Kidney (tissue), 14 donors: ENCODE results near the gene CDK3. TPM values are rescaled to one million over a fixed set of nuclear protein-coding genes. Genes with fewer than 3 reads are reported as not detected.
"Not testable (repeated sequence)": the region's sequence is repeated elsewhere in the genome, so short reads cannot be mapped to it uniquely, and the experiment has no call there.

Experiments used
- DNase-seq, 5 donors: peaks; one replicate each; pipeline ENCODE4 v3.0.0-alpha.2; 2013 to 2020
- FAIRE-seq: peaks from 2 replicates; lab custom pipeline; 2012; peaks lifted over from hg19 to GRCh38; lab: Jason Lieb, UNC
- H3K27ac ChIP-seq, 2 donors: one replicate each; pipeline ENCODE4 v1.7.0; 2013; ENCODE audit warnings: low read depth in 2 of 2, low read length in 2 of 2, inconsistent platforms in 1 of 2
- H3K27me3 ChIP-seq: one replicate; pipeline ENCODE4 v1.7.1; 2013; ENCODE audit warnings: low read length, inconsistent platforms; ENCODE audit not compliant: control insufficient read depth, insufficient read depth
- H3K36me3 ChIP-seq, 3 donors: one replicate each; pipeline versions ENCODE4 v1.7.0 to v1.7.1; 2013; ENCODE audit warnings: low read length in 3 of 3, control low read depth in 1 of 3, inconsistent platforms in 1 of 3; ENCODE audit not compliant: insufficient read depth in 3 of 3, control insufficient read depth in 2 of 3
- H3K4me1 ChIP-seq, 3 donors: one replicate each; pipeline versions ENCODE4 v1.7.0 to v1.7.1; 2013; ENCODE audit warnings: low read length in 3 of 3, inconsistent platforms in 1 of 3, low read depth in 1 of 3; ENCODE audit not compliant: control insufficient read depth in 2 of 3, insufficient read depth in 2 of 3
- H3K4me3 ChIP-seq, 3 donors: one replicate each; pipeline versions ENCODE4 v1.7.0 to v1.8.1; 2013; ENCODE audit warnings: low read length in 3 of 3, control low read depth in 1 of 3, inconsistent platforms in 1 of 3
- H3K9ac ChIP-seq, 3 donors: one replicate each; pipeline versions ENCODE4 v1.7.0 to v1.7.1; 2013; ENCODE audit warnings: low read length in 3 of 3, control low read depth in 1 of 3, inconsistent platforms in 1 of 3
- H3K9me3 ChIP-seq, 3 donors: one replicate each; pipeline versions ENCODE4 v1.7.0 to v1.7.1; 2013; ENCODE audit warnings: low read length in 3 of 3, control low read depth in 1 of 3, inconsistent platforms in 1 of 3; ENCODE audit not compliant: control insufficient read depth in 2 of 3, insufficient read depth in 1 of 3
- intact Hi-C: fragments of 100-400 bp; cut with DNase I; formaldehyde crosslinking; loops from one replicate; pipeline ENCODE4 v1.11.1; 2022
- polyA plus RNA-seq: library from polyadenylated mRNA; stranded (reverse); fragments of 350-450 nt; fragmentation: Illumina TruSeq; extraction: RNeasy Lipid Tissue Mini Kit (QIAGEN cat#74804); gene quantifications from one replicate; pipeline ENCODE4 v1.2.3, GENCODE V29; 2014; ENCODE audit warnings: low read depth, low replicate concordance; ENCODE audit not compliant: insufficient read depth
- total RNA-seq: library from RNA; stranded (reverse); fragmentation: NEBNext Ultra II Directional; extraction: Animal tissue kit (Norgen Biotek cat#: 25700); gene quantifications from one replicate; pipeline ENCODE4 v1.2.1, GENCODE V29; 2021
- TF ChIP-seq, protein P1 (sequence below): IDR thresholded peaks from 3 replicates; pipeline ENCODE4 v1.5.1; 2012; ENCODE audit warnings: mild to moderate bottlenecking, moderate library complexity, borderline replicate concordance; ENCODE audit not compliant: insufficient read depth; ENCODE audit errors: extremely low read depth
- donor health status: control.
- donor health status: control.
- donor health status: control.
- donor health status: control.
- donor health status: control.
- donor health status: DM: yes; HTN: yes; CAD: no.
- donor health status: Normal renal cell carcinoma (clear cell type).

Gene CDK3
- total and polyA plus RNA-seq, 2 donors from 2014 or later: 7.1 to 7.4 TPM

DNA sequence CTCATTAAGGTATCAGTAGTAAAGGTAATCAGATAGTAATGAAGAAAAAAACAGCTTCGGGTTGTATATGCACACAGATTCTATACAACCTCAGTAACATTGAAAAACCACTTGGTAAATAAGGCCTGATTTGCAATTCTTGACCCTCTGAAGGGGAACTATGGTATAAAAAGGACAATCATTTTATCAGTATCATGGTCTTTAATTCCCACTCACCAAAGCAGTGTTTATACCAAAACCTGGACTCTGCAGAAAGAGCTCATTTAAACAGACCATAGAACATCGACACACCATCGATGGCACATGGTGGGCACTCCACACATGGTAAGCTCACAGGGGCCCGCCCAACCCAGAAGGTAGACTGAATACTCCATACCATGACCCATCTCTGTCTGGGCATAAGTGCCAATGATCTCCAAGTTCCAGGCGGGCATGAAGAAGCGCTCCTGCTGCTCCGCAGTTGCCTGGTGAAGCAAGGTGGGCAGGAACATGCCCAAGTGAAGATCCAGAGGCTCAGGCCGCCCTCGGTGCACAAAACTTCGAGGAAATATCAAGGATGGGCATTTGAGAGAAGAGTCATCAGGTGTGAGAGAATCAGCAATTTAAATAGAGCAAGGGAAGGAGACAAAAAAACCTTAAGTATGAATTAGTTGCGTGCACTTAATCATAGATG lies 40.7 kb upstream of the CDK3 start:
- Histone ChIP-seq H3K9ac (no peak overlapping the region), H3K27ac (no peak overlapping the region), H3K4me1 (no peaks in the 10 kb centered on the region), H3K27me3 (no peaks in the 10 kb centered on the region), H3K9me3 (no peaks in the 10 kb centered on the region), H3K36me3 (peaks cover 3 to 17% (median 13%) of the 10 kb centered on the region in 3 donors), H3K4me3 (no peak overlapping the region)
- DNase-seq (no peak), FAIRE-seq (no peak)
- TF ChIP-seq, protein P1, sequence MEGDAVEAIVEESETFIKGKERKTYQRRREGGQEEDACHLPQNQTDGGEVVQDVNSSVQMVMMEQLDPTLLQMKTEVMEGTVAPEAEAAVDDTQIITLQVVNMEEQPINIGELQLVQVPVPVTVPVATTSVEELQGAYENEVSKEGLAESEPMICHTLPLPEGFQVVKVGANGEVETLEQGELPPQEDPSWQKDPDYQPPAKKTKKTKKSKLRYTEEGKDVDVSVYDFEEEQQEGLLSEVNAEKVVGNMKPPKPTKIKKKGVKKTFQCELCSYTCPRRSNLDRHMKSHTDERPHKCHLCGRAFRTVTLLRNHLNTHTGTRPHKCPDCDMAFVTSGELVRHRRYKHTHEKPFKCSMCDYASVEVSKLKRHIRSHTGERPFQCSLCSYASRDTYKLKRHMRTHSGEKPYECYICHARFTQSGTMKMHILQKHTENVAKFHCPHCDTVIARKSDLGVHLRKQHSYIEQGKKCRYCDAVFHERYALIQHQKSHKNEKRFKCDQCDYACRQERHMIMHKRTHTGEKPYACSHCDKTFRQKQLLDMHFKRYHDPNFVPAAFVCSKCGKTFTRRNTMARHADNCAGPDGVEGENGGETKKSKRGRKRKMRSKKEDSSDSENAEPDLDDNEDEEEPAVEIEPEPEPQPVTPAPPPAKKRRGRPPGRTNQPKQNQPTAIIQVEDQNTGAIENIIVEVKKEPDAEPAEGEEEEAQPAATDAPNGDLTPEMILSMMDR: no peak
- intact Hi-C loops: no loop called here

GRCh38 chr17:75965468-75965867 lies 35.2 kb upstream of the CDK3 start:
- TF ChIP-seq, protein P1: no peak
- Histone ChIP-seq H3K4me3 (no peak overlapping the region), H3K27me3 (no peaks in the 10 kb centered on the region), H3K9ac (no peak overlapping the region), H3K27ac (no peak overlapping the region), H3K9me3 (no peaks in the 10 kb centered on the region), H3K4me1 (no peaks in the 10 kb centered on the region), H3K36me3 (peaks cover 0 to 2% (median 2%) of the 10 kb centered on the region in 3 donors)
- no peak for FAIRE-seq
- intact Hi-C loops: no loop called here
- DNase-seq: no peak

- H3K9ac ChIP-seq, FAIRE-seq, intact Hi-C loops, H3K4me3 ChIP-seq, H3K36me3 ChIP-seq, H3K27ac ChIP-seq, H3K9me3 ChIP-seq, H3K27me3 ChIP-seq, H3K4me1 ChIP-seq, DNase-seq: not testable (repeated sequence)
Measured at GRCh38 chr17:75969044-75969443, 31.6 kb upstream of the CDK3 start.

- Histone ChIP-seq H3K9ac (no peak overlapping the region), H3K4me1 (peaks cover 0 to under 1% (median 0%) of the 10 kb centered on the region in 3 donors), H3K4me3 (no peak overlapping the region), H3K36me3 (peaks cover 2 to 7% (median 7%) of the 10 kb centered on the region in 3 donors), H3K27ac (no peak overlapping the region), H3K9me3 (no peaks in the 10 kb centered on the region), H3K27me3 (no peaks in the 10 kb centered on the region)
- FAIRE-seq: no peak
- DNase-seq: no peak
- intact Hi-C loops: no loop called here
- TF ChIP-seq, protein P1: no peak
Measured at GRCh38 chr17:75970011-75970523, 30.6 kb upstream of the CDK3 start.
